ENCODE results near the gene HIRIP3.
"Not testable (repeated sequence)": the region's sequence is repeated elsewhere in the genome, so short reads cannot be mapped to it uniquely, and the experiment has no call there.

HIRIP3 gene

GRCh38 chr16:29961479-29962343, 33.7 kb downstream of the HIRIP3 start, which contains the start of gene TMEM219:
TSS of gene TMEM219 (plus strand) at chr16:29962079. CDS start at chr16:29963144, 1,065 bp downstream.
- DNase-seq (ENCODE audit: low spot score), result peak; percentile 93
- peak within 1 kb of the TSS; percentile 78 for H3K4me3 ChIP-seq
- peak within 1 kb of the TSS; percentile 93 to 95 for H3K27ac ChIP-seq
- TF ChIP-seq, protein P1, sequence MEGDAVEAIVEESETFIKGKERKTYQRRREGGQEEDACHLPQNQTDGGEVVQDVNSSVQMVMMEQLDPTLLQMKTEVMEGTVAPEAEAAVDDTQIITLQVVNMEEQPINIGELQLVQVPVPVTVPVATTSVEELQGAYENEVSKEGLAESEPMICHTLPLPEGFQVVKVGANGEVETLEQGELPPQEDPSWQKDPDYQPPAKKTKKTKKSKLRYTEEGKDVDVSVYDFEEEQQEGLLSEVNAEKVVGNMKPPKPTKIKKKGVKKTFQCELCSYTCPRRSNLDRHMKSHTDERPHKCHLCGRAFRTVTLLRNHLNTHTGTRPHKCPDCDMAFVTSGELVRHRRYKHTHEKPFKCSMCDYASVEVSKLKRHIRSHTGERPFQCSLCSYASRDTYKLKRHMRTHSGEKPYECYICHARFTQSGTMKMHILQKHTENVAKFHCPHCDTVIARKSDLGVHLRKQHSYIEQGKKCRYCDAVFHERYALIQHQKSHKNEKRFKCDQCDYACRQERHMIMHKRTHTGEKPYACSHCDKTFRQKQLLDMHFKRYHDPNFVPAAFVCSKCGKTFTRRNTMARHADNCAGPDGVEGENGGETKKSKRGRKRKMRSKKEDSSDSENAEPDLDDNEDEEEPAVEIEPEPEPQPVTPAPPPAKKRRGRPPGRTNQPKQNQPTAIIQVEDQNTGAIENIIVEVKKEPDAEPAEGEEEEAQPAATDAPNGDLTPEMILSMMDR (IDR thresholded peaks at IDR 0.05), result peak; percentile 24

GRCh38 chr16:29961127-29961478, 34.3 kb downstream of the HIRIP3 start:
- no peak for DNase-seq (ENCODE audit: low spot score)
- Histone ChIP-seq H3K27ac (peak overlapping the region; percentile 93 to 95), H3K4me3 (peak overlapping the region; percentile 78)
- TF ChIP-seq, protein P1 (IDR thresholded peaks at IDR 0.05), result no peak

GRCh38 chr16:29959821-29960220, 35.6 kb downstream of the HIRIP3 start:
- not testable (repeated sequence) for H3K27ac ChIP-seq

DNA sequence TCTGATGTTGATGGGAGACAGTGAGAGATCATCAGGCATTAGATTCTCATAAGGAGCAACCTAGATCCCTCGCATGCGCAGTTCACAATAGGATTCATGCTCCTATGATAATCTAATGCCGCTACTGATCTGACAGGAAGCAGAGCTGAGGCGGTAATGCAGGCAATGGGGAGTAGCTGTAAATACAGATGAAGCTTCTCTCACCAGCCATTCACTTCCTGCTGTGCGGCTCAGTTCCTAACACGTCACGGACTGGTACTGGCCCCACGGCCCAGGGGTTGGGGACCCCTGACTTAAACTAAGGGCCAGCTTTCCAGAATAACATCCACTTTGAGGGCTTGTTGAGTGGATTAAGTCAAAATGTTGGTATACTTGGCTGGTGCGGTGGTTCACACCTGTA, 36.1 kb downstream of the HIRIP3 start:
- Histone ChIP-seq H3K4me3 (no peak overlapping the region), H3K27ac (no peak overlapping the region)
- TF ChIP-seq, protein P1 (IDR thresholded peaks at IDR 0.05), result no peak
- DNase-seq (ENCODE audit: low spot score), result no peak

More at GRCh38 chr16:29959821-29960220, 35.6 kb downstream of the HIRIP3 start:
- H3K4me3 ChIP-seq; DNase-seq (ENCODE audit: low spot score): not testable (repeated sequence)

DNA sequence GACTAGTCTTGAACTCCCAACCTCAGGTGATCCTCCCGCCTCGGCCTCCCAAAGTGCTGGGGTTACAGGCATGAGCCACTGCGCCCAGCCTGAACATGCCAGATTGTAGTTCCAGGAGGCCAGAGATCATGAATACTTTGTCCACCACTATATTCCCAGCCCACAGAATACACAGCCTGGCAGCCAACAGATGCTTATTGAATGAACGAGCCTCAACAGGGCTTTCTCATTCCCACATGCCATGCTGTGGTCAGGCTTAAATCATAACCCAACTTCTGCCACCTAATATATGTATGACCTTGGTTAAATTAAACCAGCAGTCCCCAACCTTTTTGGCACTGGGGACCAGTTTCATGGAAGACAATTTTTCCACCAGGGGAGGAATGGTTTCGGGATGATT, 36.7 kb downstream of the HIRIP3 start:
- TF ChIP-seq, protein P1 (IDR thresholded peaks at IDR 0.05), result no peak
- DNase-seq (ENCODE audit: low spot score), result no peak
- no peak overlapping the region for H3K4me3 ChIP-seq
- no peak overlapping the region for H3K27ac ChIP-seq

DNA sequence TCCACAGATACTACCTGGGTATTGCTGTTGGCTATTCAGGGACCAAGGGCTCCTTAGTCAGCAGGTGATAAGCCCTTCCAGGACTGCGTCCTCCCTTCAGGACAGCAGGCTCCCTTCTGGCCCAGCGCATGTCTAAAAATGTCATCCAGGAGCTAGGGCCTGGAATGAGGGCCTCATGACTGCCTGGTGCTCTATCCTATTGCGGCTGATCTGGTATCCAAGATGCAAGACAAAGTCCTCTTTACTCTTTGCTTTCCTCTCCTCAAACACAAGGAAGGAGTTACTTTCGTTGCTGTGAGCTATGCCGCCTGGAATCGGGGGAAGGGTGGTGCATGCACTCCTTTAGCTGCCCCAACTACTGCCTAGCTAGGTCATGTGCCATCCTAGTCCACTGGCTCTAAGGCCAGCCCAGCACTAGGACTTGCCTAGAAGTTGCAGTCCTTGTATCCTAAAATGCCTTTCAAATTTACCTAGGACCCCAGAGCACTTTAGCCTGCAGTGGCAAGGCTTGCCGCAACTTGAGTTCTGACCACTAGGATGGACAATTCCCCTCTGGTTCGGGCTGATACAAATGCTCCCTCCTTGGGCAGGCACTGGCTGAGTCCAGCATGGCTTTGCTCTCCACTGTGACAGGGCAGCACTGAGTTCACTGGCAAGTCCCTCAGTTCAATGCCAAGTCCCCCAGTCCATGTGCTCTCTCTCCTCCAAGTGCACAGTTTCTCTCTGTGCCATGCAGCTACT, 43.6 kb downstream of the HIRIP3 start:
- TF ChIP-seq, protein P1 (IDR thresholded peaks at IDR 0.05), result no peak

GRCh38 chr16:29950806-29951461, 44.5 kb downstream of the HIRIP3 start:
- TF ChIP-seq, protein P1 (IDR thresholded peaks at IDR 0.05), result no peak

More for the DNA sequence above, 43.6 kb downstream of the HIRIP3 start:
- DNase-seq (ENCODE audit: low spot score), result no peak
- Histone ChIP-seq H3K4me3 (no peak overlapping the region), H3K27ac (no peak overlapping the region)

More at GRCh38 chr16:29950806-29951461, 44.5 kb downstream of the HIRIP3 start:
- Histone ChIP-seq H3K27ac (no peak overlapping the region), H3K4me3 (no peak overlapping the region)
- no peak for DNase-seq (ENCODE audit: low spot score)
